HG02571 (cell line): Measurements from ENCODE around the gene ELOA2.
"Not testable (repeated sequence)": the region's sequence is repeated elsewhere in the genome, so short reads cannot be mapped to it uniquely, and the experiment has no call there.

Experiments used
- ATAC-seq: cut with Tn5 transposase; IDR thresholded peaks from one replicate; pipeline ENCODE4 v1.9.1; 2021; ENCODE audit warnings: mild to moderate bottlenecking, moderate library complexity; ENCODE audit not compliant: unreplicated experiment

ELOA2 gene, protein sequence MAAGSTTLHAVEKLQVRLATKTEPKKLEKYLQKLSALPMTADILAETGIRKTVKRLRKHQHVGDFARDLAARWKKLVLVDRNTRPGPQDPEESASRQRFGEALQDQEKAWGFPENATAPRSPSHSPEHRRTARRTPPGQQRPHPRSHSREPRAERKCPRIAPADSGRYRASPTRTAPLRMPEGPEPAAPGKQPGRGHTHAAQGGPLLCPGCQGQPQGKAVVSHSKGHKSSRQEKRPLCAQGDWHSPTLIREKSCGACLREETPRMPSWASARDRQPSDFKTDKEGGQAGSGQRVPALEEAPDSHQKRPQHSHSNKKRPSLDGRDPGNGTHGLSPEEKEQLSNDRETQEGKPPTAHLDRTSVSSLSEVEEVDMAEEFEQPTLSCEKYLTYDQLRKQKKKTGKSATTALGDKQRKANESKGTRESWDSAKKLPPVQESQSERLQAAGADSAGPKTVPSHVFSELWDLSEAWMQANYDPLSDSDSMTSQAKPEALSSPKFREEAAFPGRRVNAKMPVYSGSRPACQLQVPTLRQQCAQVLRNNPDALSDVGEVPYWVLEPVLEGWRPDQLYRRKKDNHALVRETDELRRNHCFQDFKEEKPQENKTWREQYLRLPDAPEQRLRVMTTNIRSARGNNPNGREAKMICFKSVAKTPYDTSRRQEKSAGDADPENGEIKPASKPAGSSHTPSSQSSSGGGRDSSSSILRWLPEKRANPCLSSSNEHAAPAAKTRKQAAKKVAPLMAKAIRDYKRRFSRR

DNA sequence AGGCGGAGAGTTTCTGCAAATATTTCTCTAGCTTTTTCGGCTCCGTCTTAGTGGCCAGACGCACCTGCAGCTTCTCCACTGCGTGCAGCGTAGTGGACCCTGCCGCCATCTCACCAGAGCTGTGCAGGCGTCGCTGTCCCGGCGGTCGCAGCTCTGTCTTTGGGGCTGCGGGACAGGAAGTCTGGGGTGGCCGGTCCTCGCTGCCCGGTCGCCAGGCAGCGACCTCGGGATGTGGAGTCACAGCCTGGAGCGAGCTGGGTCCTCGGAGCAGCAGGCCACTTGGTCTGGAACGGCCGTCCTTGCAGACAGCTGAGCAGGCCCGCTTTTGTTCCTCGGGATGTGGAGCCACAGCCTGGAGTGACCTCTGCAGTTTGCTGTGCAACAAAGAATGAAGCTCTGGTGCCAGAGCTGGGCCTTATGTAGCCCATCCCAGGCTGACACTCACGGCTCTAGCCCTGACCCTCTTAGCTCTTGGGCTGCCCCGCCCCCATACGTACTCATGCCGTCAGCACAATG is at the start of gene ELOA2:
TSS of gene ELOA2 (minus strand) at position 466 of the 516 bp plus-strand sequence. CDS start at position 109, 357 bp downstream.
- no peak for ATAC-seq

DNA sequence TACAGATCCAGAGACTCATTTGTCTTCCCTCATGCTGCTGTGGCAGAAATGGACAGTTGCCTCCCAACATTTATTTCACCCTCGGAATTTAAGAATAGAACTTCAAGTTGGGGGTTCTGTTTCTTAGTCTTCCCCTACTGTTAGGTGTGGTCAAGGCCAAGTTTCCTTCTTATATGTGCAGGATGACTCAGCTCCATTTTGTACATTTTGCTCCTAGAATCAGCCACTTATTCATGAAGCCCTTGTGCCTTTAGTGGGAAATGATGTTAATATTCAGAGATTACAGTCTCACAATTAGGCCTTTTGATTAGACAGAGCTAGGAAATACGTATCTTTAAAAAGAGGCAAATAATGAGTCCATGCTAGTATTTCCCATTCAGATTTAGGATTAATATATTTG is 46.2 kb upstream of the ELOA2 start:
- ATAC-seq, result no peak

DNA sequence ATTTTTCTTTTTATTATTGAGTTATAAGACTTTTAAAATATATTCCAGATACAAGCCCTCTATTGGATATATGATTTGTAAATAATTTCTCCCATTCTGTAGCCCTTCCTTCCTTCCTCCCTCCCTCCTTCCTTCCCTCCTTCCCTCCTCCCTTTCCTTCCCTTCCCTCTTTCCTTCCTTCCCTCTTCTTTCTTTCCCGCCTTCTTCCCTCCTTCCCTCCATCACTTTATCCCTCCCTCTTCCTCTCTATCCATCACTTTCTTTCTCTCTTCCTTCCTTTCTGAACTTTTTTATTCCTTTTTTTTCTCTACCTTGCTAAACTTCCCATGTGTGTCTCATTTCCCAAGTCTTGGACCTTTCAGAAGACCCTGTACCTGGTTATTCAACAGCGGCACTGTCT is 45.5 kb upstream of the ELOA2 start:
- ATAC-seq, result no peak

DNA sequence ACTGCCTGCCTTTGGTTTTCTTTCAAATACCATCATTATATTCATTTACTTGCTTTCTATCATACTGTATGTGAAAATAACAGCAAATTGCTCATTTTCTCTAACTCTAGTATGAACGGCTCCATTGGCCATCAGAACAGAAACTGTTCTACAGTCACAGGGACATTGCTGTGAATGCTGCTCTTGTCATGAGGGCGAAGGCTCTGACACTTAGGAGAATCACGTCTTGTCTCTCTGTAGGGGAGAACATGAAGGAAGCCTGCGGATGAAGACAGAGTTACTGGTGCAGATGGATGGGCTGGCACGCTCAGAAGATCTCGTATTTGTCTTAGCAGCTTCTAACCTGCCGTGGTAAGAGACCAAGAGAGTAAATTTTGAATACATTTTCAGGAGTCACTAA is 41.7 kb upstream of the ELOA2 start:
- ATAC-seq, result no peak

DNA sequence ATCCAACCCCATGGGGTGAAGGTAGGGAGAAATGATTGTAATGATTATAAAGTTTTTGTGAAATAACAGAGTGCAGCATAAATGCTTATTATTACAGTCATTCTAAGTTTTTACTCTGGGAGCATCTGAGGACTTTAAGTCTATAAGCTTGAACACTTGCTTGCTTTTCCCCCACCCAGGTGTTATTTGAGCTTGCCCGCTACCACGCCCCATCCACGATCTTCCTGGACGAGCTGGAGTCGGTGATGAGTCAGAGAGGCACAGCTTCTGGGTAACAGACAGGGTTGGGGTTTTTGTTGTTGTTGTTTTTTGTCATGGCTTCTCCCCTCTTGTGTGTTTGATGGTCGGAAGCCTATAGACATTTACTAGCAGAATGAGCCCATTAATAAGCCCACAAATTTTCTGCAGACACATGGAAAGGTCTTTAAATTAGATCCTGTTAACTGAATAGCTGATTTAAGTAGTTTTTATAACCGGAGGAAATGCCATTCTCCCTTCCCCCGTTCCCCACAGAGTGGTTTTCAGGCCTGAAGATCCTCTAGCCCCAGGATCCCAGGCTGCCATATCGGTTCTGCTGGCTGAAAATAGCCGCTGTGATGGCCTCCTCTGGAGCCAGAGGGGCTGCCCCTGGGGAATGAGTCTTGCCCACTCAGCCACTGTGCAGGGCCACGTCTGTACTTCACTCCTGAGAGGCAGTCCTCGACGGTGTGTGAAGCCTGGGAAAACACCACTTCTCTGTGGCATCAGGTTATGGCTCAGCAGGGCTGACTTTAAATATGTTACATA is 39.9 kb upstream of the ELOA2 start:
- no peak for ATAC-seq

DNA sequence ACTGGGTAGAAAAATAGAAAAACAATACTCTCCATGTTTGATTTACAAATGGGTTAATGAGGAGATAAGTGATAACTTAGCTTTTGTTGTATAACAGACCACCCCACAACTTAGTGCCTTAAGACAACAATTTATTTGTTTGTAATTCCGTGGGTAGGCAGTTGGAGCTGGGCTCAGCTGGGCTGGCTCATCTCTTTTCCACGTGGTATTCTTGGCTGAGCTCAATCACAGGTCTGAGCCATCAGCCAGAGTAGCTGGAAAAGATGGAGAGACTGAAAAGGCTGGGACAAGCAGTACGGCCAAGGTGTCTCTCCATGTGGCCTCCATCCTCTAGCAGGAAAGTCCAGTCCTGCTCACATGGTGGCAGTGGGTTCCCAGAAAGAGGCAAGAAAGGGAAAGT is 32.2 kb upstream of the ELOA2 start:
- ATAC-seq, result no peak

DNA sequence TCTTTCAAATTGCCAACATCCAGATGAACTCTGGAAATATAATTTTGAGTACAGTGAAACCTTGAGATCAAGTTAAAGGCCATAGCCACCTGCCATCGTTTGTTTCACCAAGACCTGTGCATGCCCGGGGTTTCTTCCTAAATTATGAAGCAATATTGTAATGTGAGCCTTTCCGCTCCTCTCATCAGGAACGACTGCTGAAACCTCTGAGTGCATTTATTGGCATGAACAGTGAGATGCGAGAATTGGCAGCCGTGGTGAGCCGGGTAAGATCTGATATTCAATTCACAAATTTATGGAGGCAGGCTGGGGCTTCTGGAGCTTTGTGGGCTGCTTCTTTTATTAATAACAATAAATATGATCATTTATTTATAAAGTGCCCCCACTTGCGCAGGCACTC is 27.7 kb upstream of the ELOA2 start:
- ATAC-seq, result no peak

DNA sequence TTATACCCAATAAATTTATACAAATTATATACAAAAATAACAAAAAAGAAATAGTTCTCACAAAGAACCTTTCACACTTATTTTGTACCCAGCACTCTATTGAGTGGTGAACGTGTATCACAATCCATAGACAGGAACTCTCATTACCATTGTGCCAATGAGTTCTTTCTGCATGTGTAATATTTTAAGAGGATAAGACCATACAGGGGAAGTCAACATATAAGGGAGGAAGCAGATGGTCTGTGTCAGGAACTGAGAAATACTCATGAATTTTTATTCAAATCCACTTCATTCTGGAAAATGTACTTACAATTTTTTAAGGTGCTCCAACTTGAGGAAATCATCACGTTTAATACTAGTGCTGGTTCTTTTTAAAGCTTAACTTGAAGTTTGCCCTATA is 27.1 kb upstream of the ELOA2 start:
- no peak for ATAC-seq

DNA sequence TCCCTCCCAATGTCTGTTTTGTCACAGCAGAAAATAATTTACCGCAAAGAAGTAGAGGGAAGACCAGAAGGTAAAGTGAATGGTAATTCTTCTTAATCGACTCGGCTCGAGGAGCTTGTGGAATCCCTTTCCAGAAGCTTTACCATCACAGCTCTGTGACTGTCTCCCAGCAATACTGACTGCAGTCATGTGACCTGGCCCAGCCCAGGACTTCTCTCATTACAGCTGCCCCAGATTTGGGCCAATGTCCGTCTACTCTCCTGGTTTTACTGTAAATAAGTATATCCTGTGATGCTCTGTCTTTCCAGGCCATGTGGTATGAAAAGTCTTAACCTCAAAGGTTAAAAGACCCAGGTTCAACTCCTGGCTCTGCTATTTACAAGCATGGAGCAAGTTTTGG is 18.9 kb upstream of the ELOA2 start:
- ATAC-seq, result no peak

DNA sequence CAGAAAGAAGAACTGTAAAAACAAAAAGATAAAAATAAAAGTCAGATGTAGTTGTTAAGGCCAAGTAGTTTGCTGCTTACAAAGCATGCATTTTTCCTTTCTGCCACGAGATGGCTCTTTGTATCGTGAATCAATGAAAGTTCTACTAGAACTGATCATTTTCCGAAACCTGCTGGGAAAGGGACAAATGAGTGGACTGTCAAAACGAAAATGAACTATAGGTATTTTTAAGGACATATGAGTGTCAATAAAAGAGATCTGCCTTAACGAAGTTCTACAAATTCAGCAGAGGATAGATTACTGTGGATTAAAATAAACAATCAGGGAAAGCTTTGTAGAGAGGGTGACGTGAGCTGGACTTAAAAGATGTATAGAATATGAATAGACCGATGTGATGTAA is 15.0 kb upstream of the ELOA2 start:
- ATAC-seq, result no peak

DNA sequence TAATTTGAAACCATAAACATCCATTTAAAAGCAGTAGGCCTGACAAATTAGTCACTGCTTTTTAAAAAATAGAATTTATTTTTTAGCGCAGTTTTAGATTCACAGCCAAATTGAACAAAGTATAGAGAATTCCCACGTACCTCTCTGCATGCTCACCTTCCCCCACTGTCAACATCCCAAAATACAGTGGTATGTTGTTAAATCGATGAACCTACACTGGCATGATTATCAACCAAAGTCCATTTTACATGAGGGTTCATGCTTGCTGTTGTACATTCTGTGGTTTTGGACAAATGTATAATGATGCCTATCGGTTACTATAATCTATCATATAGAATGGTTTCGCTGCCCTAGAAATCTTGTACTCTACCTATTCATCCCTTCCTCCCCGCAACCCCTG is 5.6 kb upstream of the ELOA2 start:
- ATAC-seq, result no peak

DNA sequence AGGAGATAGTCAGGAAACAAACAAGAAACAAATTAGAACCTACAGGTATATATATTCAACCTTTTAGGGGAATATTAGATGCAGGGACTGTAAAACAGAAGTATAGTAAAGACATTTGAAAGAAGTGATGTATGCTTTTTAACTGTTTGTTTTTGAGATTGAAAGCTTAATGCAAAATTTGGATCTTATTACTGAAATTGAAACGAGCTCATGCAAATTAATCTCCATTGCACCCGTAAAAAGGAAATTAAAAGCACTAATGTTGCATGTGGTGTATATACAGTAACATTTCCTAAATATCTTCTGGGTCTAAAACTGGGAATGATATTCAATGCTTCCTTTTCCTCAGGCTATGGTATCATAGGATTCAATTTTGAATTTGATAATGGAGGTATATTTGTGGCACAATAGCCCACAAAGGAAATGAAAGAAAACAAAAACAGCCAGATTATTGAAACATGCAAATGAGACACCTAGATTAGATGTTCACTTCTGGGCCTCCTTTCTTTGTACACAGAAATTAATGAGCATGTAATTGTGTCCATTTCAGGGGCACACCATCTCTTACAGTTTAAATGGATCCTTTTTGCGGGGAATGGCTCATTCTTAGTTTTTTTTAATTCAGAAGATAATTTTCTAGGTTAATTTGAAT is 1.6 kb upstream of the ELOA2 start:
- ATAC-seq, result no peak

DNA sequence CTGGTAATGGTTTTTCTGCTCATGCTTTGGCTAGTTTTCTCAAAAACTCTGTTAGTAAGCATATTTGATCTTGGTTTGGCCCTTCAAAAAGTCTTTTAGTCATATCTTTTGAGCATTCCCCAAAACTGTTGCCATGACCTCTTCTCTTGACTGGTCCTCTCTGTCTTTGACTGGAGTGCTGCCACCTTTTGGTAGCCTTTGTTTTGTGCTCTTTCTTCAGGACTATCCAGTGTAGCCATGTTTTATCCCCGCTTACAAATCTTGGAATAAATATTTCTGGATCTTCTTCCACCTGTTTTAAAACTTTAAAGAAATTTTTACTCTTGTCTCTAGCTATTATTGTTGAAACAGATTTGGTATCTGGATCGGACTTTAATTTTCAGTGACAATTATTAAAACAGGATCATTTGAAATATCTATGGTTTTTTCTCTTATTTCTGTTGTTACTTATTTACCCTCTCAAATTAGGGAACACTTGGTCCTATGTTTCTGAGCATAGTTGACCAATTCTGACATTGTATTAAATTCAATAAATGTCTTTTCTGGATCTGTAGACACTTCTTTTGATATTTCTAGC is 965 bp upstream of the ELOA2 start:
- no peak for ATAC-seq

DNA sequence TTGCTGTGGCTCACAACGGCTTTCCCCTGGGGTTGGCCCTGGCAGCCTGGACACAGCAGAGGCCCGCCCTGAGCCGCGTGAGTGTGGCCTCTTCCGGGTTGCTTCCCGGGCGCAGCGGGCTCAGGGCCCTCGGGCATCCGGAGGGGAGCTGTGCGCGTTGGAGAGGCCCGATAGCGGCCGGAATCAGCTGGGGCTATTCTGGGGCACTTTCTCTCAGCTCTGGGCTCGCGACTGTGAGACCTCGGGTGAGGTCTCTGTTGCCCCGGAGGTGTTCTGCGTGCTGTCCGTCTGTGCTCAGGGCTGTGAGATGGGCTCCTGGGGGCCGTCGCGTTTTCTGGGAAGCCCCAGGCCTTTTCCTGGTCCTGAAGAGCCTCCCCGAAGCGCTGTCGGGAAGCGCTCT is 830 bp downstream of the ELOA2 start:
- not testable (repeated sequence) for ATAC-seq

DNA sequence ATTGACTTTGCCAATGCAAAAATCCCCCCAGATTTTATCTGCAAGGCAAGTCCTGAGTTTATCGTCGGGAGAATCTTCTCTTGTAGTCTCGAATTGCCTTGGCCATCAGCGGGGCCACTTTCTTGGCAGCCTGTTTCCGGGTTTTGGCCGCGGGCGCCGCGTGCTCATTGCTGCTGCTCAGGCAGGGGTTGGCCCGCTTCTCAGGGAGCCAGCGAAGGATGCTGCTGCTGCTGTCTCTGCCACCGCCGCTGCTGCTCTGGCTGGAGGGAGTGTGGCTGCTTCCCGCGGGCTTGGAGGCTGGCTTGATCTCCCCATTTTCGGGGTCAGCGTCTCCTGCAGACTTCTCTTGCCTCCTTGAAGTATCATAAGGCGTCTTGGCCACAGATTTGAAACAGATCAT is 2.5 kb downstream of the ELOA2 start:
- ATAC-seq, result no peak

DNA sequence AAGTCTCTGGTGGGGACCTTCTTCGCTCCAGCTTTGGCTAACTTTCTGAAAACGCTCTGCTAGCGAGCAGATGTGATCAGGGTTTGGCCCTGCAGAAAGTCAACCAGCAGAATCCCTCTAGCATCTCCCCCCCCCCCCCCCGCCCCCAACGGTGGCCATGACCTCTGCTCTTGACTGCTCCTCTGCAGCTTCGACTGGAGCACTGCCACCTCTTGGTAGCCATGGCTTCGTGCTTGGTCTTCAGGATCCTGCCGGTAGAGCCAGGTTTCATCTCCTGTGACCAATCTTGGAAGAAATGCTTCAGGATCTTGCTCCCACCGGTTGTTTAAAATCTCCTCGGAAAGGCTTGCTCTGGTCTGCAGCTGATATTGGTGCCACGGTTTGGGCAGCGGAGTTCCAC is 4.5 kb downstream of the ELOA2 start:
- ATAC-seq, result not testable (repeated sequence)

DNA sequence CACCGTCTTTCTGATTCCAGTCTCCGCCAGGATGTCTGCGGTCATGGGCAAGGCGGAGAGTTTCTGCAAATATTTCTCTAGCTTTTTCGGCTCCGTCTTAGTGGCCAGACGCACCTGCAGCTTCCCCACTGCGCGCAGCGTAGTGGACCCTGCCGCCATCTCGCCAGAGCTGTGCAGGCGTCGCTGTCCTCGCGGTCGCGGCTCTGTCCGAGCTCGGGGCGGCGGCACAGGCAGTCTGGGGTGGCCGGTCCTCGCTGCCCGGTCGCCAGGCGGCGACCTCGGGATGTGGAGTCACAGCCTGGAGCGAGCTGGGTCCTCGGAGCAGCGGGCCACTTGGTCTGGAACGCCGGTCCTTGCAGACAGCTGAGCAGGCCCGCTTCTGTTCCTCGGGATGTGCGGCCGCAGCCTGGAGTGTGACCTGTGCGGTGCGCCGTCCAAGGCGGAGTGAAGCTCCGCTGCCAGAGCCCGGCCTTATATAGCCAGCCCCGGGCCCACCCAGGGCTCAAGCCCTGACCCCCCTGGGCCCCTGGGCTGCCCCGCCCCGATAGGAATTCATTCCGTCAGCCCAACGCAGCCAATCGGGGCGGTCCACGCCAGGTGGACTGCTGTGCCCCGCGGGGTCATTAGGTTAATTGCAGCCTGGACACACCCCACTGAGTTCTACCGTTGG is 5.6 kb downstream of the ELOA2 start:
- ATAC-seq, result not testable (repeated sequence)

DNA sequence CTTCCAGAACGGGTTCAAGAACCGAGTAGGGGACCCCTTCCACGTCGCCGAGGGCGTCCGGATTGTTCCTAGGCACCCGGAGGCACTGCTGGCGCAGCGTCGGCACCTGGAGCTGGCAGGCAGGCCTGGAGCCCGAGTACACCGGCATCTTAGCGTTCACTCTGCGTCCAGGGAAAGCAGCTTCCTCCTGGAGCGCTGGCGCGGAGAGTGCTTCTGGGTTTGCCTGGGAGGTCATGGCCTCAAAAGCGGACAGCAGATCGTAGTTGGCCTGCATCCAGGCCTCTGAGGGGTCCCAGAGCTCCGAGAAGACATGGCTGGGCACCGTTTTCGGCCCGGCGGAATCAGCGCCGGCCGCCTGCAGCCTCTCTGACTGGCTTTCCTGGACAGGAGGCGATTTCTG is 6.7 kb downstream of the ELOA2 start:
- not testable (repeated sequence) for ATAC-seq

DNA sequence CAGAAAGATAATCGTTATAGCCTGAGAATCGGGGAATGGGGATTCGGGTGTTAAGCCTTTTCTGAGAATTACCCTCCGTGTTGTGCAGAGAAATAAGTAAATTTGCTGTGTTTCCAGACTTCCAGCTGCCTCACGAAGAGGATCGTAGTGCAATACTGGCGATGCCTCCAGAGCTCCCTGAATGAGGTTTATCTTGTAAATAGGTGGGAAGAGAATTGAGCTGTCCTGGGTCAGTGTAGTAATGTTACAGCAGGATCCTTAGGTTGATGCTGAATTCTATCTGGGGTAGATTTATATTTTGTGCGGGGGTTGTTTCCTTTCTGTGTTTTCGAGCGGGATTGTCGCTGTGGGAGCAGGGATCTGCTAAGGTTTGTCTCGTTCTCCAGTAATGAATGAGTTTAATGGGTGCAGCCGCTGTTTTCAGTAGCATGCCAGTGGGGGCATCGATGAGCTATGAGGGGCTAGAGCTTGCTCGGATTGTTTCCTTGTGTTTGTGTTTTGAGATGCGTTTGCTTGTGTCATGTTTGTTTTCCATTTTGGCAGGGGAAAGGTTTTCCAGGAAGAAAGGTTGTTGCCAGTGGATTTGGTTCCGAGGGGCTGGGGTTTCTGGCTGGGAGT is 9.8 kb downstream of the ELOA2 start:
- ATAC-seq, result not testable (repeated sequence)
